HepG2 (cell line): ENCODE measurements around the gene CDH13.

Source experiments
- HBP1 ChIP-seq: IDR thresholded peaks from 2 replicates; pipeline ENCODE4 v1.6.1; 2016; ENCODE audit warnings: low read depth, control low read depth
- ZNF282 ChIP-seq: fragments of 450-650 bp; IDR thresholded peaks from 2 replicates; pipeline ENCODE4 v1.6.1; 2018; ENCODE audit not compliant: partially characterized antibody
- TF ChIP-seq, protein P1 (sequence below): sonication (generic); formaldehyde crosslinking; IDR thresholded peaks from 2 replicates; pipeline ENCODE4 v1.5.1; 2020; ENCODE audit warnings: missing genetic modification reagents, mild to moderate bottlenecking, borderline replicate concordance

GRCh38 chr16:83755391-83755790 lies 1128.6 kb downstream of the CDH13 start:
- TF ChIP-seq, protein P1, sequence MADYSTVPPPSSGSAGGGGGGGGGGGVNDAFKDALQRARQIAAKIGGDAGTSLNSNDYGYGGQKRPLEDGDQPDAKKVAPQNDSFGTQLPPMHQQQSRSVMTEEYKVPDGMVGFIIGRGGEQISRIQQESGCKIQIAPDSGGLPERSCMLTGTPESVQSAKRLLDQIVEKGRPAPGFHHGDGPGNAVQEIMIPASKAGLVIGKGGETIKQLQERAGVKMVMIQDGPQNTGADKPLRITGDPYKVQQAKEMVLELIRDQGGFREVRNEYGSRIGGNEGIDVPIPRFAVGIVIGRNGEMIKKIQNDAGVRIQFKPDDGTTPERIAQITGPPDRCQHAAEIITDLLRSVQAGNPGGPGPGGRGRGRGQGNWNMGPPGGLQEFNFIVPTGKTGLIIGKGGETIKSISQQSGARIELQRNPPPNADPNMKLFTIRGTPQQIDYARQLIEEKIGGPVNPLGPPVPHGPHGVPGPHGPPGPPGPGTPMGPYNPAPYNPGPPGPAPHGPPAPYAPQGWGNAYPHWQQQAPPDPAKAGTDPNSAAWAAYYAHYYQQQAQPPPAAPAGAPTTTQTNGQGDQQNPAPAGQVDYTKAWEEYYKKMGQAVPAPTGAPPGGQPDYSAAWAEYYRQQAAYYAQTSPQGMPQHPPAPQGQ (CRISPR knock-in tag), result no peak
- no peak for TF ChIP-seq ZNF282
- TF ChIP-seq HBP1 (CRISPR knock-in tag), result no peak
